ENCODE results near the gene CHMP1B.

DNA sequence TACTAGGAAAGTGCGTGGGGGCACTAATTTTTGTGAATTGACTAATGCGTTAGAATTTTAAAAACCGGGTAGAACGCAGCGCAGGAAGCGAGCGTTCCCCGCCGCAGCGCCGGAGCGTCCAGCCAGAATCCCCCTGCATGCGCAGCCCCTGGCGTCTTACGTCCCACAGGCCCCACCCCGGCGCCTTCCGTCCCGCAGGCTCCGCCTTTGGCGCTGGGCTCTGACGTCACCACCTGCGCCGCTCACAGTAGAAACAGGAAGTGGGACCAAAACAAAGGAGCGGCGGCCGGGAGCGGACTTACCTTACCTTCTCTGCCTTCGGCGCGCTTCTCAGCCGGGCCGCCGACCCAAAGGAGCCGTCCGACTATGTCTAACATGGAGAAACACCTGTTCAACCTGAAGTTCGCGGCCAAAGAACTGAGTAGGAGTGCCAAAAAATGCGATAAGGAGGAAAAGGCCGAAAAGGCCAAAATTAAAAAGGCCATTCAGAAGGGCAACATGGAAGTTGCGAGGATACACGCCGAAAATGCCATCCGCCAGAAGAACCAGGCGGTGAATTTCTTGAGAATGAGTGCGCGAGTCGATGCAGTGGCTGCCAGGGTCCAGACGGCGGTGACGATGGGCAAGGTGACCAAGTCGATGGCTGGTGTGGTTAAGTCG is at the start of gene CHMP1B:
- TF ChIP-seq, protein P1, sequence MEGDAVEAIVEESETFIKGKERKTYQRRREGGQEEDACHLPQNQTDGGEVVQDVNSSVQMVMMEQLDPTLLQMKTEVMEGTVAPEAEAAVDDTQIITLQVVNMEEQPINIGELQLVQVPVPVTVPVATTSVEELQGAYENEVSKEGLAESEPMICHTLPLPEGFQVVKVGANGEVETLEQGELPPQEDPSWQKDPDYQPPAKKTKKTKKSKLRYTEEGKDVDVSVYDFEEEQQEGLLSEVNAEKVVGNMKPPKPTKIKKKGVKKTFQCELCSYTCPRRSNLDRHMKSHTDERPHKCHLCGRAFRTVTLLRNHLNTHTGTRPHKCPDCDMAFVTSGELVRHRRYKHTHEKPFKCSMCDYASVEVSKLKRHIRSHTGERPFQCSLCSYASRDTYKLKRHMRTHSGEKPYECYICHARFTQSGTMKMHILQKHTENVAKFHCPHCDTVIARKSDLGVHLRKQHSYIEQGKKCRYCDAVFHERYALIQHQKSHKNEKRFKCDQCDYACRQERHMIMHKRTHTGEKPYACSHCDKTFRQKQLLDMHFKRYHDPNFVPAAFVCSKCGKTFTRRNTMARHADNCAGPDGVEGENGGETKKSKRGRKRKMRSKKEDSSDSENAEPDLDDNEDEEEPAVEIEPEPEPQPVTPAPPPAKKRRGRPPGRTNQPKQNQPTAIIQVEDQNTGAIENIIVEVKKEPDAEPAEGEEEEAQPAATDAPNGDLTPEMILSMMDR (conservative IDR thresholded peaks at IDR 0.05 in 1 of 2, IDR thresholded peaks at IDR 0.05 in 1 of 2; ENCODE audit: extremely low read depth in 1 of 2, insufficient read depth in 1 of 2, low read depth in 1 of 2, low read length in 2 of 2) = no peak
- TF ChIP-seq EZH2 (IDR thresholded peaks at IDR 0.05; ENCODE audit: borderline replicate concordance, low read length) = no peak

Data from mammary epithelial cell (primary cell).